HUES6 (cell line): ENCODE results near the gene RITA1.
"Not testable (repeated sequence)": the region's sequence is repeated elsewhere in the genome, so short reads cannot be mapped to it uniquely, and the experiment has no call there.

Experiments used
- H3K27ac ChIP-seq: 2 replicates; pipeline ENCODE4 v1.7.0; 2013; ENCODE audit warnings: low read depth, mild to moderate bottlenecking, low read length, inconsistent platforms
- H3K27me3 ChIP-seq: 2 replicates; pipeline ENCODE4 v1.6.1; 2013; ENCODE audit warnings: low read length; ENCODE audit not compliant: control insufficient read depth, insufficient read depth
- H3K36me3 ChIP-seq: 2 replicates; pipeline ENCODE4 v1.6.1; 2013; ENCODE audit warnings: low read length; ENCODE audit not compliant: control insufficient read depth, insufficient read depth
- H3K4me1 ChIP-seq: 2 replicates; pipeline ENCODE4 v1.6.1; 2013; ENCODE audit warnings: low read length; ENCODE audit not compliant: control insufficient read depth, insufficient read depth
- H3K4me3 ChIP-seq: 2 replicates; pipeline ENCODE4 v1.5.1; 2013; ENCODE audit warnings: low read depth, low read length
- H3K9ac ChIP-seq: one replicate; pipeline ENCODE4 v1.6.1; 2013; ENCODE audit warnings: mild to moderate bottlenecking, low read length
- H3K9me3 ChIP-seq: 2 replicates; pipeline ENCODE4 v1.6.1; 2013; ENCODE audit warnings: low read depth, low read length; ENCODE audit not compliant: control insufficient read depth, insufficient read depth

The RITA1 gene, protein sequence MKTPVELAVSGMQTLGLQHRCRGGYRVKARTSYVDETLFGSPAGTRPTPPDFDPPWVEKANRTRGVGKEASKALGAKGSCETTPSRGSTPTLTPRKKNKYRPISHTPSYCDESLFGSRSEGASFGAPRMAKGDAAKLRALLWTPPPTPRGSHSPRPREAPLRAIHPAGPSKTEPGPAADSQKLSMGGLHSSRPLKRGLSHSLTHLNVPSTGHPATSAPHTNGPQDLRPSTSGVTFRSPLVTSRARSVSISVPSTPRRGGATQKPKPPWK

GRCh38 chr12:113185180-113186032, at the start of gene RITA1, which contains the start of gene DDX54:
Gene RITA1 (plus strand): TSS chr12:113185721. CDS start chr12:113186747, 1,026 bp downstream.
Gene DDX54 (minus strand): TSS chr12:113185478. CDS start chr12:113185451, 27 bp downstream.
- Histone ChIP-seq H3K27me3 (no peaks in the 10 kb centered on the region), H3K36me3 (peaks cover 24% of the 10 kb centered on the region), H3K4me1 (0 out of 2 replicates have a peak, but pooled peaks cover 4% of the 10 kb centered on the region), H3K4me3 (peak within 1 kb of the TSS; percentile 90), H3K9ac (peak within 1 kb of the TSS; percentile 95), H3K9me3 (no peaks in the 10 kb centered on the region), H3K27ac (peak within 1 kb of the TSS; percentile 95)

DNA sequence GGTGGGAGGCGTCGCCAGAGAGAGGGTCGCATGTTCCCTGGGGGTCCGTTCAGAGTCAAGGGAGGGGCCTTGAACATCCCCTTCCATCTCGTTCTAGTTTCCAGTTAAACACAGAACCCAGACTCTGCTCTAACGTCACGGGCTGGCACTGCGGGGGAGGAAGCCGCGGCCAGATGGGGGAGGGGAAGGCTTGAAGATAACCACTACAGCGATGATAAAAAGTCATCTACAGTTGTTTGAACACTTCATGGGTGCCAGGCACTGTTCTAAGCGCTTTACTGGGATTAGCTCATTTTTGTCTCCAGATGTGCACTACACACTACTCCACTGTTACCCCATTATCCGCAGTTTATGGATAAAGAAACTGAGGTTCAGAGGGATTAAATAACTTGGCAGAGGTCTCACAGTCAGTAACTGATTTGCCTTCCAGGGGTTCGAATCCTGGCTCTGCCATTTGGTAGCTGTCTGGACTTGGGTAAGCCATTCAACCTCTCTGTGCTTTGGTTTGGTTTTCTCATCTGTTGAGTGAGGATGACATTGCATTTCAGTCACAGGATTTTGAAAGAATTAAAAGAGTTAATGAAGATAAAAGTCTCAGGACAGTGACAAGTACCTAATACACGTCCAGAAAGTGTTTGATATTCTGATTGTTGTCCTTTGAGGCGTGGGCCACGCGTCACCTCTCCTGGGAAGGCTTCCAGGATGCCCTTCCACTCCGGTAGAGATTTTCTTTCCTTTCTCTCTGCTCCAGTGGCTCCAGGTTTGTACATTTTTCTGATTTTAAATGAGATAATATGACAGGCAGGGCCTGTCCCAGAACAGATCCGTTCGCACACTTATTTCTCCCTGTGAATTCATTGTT, 49.2 kb upstream of the RITA1 start:
- no peaks in the 10 kb centered on the region for H3K36me3 ChIP-seq
- 0 out of 2 replicates have a peak, but pooled peaks cover 11% of the 10 kb centered on the region for H3K4me1 ChIP-seq
- peak overlapping the region; percentile 47 for H3K9ac ChIP-seq
- H3K27me3 ChIP-seq: peaks cover 28% of the 10 kb centered on the region
- H3K9me3 ChIP-seq: no peaks in the 10 kb centered on the region
- H3K27ac ChIP-seq: no peak overlapping the region
- peak overlapping the region; percentile 66 for H3K4me3 ChIP-seq

- Histone ChIP-seq H3K4me3 (no peak overlapping the region), H3K9ac (no peak overlapping the region), H3K27ac (no peak overlapping the region), H3K9me3 (no peaks in the 10 kb centered on the region), H3K36me3 (no peaks in the 10 kb centered on the region), H3K27me3 (peaks cover 28% of the 10 kb centered on the region), H3K4me1 (0 out of 2 replicates have a peak, but pooled peaks cover 11% of the 10 kb centered on the region)
These were observed 48.5 kb upstream of the RITA1 start for GRCh38 chr12:113136990-113137511.

- H3K27ac ChIP-seq: no peak overlapping the region
- no peak overlapping the region for H3K9ac ChIP-seq
- H3K4me1 ChIP-seq: 0 out of 2 replicates have a peak, but pooled peaks cover 11% of the 10 kb centered on the region
- no peaks in the 10 kb centered on the region for H3K36me3 ChIP-seq
- H3K27me3 ChIP-seq: peaks cover 28% of the 10 kb centered on the region
- H3K9me3 ChIP-seq: no peaks in the 10 kb centered on the region
- H3K4me3 ChIP-seq: no peak overlapping the region
These were observed 47.4 kb upstream of the RITA1 start for GRCh38 chr12:113137861-113138783.

DNA sequence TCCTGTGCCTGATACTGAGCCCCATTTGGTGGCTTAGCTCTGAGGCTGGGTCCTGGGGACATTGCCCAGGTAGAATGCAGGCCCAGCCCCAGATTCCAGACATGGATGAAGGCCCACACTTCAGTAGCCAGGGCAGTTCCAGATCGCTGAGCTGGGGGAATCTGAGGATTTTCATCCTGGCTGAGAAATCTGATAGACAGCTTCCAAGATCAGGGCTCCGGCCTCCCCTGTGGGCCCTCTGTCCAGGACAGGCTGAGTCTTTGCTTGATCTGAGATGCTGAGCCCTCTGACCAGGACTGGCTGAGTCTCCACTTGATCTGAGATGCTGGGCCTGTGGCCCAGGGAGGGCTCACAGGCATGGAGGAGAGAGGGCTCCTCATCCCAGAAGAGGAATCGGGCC, 46.7 kb upstream of the RITA1 start:
- H3K9ac ChIP-seq: no peak overlapping the region
- H3K4me3 ChIP-seq: no peak overlapping the region
- H3K27me3 ChIP-seq: peaks cover 24% of the 10 kb centered on the region
- H3K36me3 ChIP-seq: no peaks in the 10 kb centered on the region
- H3K27ac ChIP-seq: no peak overlapping the region
- H3K9me3 ChIP-seq: no peaks in the 10 kb centered on the region
- 0 out of 2 replicates have a peak, but pooled peaks cover 11% of the 10 kb centered on the region for H3K4me1 ChIP-seq

- Histone ChIP-seq H3K4me1 (0 out of 2 replicates have a peak, but pooled peaks cover 6% of the 10 kb centered on the region), H3K27ac (no peak overlapping the region), H3K27me3 (peaks cover 8% of the 10 kb centered on the region; the same call in 1 of the 2 replicates), H3K36me3 (no peaks in the 10 kb centered on the region), H3K9ac (no peak overlapping the region), H3K4me3 (no peak overlapping the region), H3K9me3 (no peaks in the 10 kb centered on the region)
These were observed 44.8 kb upstream of the RITA1 start for GRCh38 chr12:113140706-113141105.

DNA sequence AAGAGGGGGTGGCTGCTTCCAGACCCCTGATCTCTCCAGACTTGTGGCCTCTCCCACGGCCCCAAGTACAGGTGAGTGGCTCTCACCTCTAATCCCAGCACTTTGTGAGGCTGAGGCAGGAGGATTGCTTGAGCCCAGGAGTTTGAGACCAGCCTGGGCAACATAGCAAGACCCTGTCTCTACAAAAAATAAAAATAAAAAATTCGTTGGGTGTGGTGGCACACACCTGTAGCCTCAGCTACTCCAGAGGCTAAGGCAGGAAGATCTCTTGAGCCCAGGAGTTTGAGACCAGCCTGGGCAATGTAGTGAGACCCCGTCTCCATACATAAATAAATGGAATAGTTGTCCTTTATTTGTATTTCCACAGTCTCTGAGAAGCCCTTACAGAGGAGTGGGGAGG, 43.8 kb upstream of the RITA1 start:
- not testable (repeated sequence) for H3K9ac ChIP-seq, H3K9me3 ChIP-seq, H3K4me1 ChIP-seq, H3K36me3 ChIP-seq, H3K27ac ChIP-seq, H3K27me3 ChIP-seq, H3K4me3 ChIP-seq

DNA sequence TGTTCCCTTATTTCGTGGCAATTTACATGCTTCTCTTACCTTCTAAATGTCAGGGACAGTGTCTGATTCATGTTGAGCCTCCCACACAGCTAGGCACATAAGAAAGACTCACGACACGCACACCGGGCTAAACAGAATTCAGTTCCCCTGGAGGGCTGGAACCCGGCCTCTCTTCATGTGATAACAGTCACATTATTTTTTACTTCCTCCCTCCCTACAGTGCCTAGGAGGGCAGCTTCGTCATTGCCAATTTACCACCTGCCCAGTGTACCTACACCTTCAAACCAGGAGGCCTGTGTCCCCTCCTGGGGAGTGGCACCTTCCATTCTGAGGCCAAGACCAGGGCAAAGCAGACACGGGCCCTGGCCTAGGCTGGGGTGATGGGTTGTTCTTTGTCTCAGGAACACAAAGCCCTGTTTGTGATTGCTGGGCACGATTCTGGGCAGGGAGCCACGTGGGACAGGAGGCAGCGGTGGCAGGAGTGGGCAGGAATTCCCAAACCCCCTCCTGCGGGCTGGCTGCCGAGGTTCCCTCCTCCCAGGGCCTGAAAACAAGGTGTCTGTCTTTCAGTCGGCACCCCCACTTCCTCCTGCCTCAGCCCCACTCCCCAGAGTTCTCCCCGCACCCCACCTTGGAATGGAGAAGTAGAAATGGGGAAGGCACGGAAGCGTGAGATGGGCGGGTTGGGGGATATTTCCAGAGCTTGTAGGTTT, 43.2 kb upstream of the RITA1 start:
- H3K27me3 ChIP-seq: no peaks in the 10 kb centered on the region
- no peaks in the 10 kb centered on the region for H3K36me3 ChIP-seq
- H3K27ac ChIP-seq: no peak overlapping the region
- peaks cover 4% of the 10 kb centered on the region; the same call in 1 of the 2 replicates for H3K9me3 ChIP-seq
- H3K4me3 ChIP-seq: no peak overlapping the region
- no peaks in the 10 kb centered on the region for H3K4me1 ChIP-seq
- H3K9ac ChIP-seq: no peak overlapping the region

GRCh38 chr12:113142886-113143332, 42.6 kb upstream of the RITA1 start:
- no peaks in the 10 kb centered on the region for H3K36me3 ChIP-seq
- H3K9me3 ChIP-seq: peaks cover 7% of the 10 kb centered on the region; the same call in 1 of the 2 replicates
- H3K27ac ChIP-seq: no peak overlapping the region
- H3K4me1 ChIP-seq: no peaks in the 10 kb centered on the region
- H3K9ac ChIP-seq: no peak overlapping the region
- H3K27me3 ChIP-seq: no peaks in the 10 kb centered on the region
- no peak overlapping the region for H3K4me3 ChIP-seq
